ENCODE measurements around the gene MLLT6.
A peak's percentile ranks its signal among the peaks of the same experiment; 100 is the strongest.

Gene MLLT6

DNA sequence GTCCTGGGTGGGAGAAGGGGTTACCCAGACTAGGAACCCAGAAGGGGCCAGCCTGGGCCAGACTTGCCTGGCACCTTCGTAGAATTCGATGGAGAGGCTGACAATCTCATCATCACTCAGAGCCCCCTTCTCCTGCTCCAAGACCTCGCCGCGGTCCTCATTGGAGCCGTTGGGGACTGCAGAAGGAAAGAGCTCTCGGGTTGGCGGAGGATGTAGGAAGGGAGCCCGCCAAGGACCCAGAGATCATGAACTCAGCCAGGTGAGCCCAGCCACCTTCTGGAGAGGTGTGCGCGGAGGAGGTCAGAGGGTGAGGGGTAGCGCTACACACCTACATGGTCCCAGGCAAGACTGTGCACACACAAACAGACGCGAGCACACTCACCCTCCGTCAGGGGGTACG, 33.6 kb downstream of the MLLT6 start:
- 92 to 100% methylated on average over 12 to 16 of the region's 16 CpGs for WGBS, 2 experiments (ENCODE audit: insufficient coverage in 2 of 2)
- Histone ChIP-seq H3K36me3 (ENCODE audit: control insufficient read depth, insufficient read depth, low read length) (peaks cover 78% of the 10 kb centered on the region), H3K27ac (ENCODE audit: low read depth, low read length, severe bottlenecking) (no peak overlapping the region)

DNA sequence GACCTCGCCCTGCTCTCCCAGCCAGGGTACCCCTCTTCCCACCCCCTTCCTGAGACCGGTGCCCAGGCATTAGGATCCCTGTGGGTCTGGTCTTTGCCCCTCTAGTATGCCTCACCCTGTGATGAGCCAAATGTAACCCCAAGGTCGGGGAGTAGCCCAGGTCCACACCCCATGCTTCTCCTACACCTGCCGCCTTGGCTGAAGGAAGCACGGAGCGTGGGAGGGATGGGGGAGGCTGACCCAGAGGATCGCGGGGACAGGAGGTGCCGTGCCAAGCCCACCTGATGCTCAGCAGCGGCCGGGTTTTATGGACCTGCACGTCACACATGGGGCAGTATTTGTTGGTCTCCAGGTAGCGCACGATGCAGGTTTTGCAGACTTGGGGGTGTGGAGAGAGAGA, 34.2 kb downstream of the MLLT6 start:
- Histone ChIP-seq H3K9me3 (ENCODE audit: control insufficient read depth, low read length) (no peaks in the 10 kb centered on the region), H3K4me1 (ENCODE audit: control insufficient read depth, insufficient read depth, low read length, poor library complexity, severe bottlenecking) (peaks cover 4% of the 10 kb centered on the region), H3K27ac (ENCODE audit: low read depth, low read length, severe bottlenecking) (no peak overlapping the region), H3K4me3 (ENCODE audit: extremely low read depth, insufficient read depth, low read length, poor library complexity, severe bottlenecking) (no peak overlapping the region), H3K36me3 (ENCODE audit: control insufficient read depth, insufficient read depth, low read length) (peaks cover 72% of the 10 kb centered on the region)
- 97% methylated on average over 11 of the region's 14 CpGs for WGBS, 2 experiments (ENCODE audit: insufficient coverage in 2 of 2)

More for the DNA sequence above, 33.6 kb downstream of the MLLT6 start:
- no peak overlapping the region for H3K4me3 ChIP-seq (ENCODE audit: extremely low read depth, insufficient read depth, low read length, poor library complexity, severe bottlenecking)
- H3K4me1 ChIP-seq (ENCODE audit: control insufficient read depth, insufficient read depth, low read length, poor library complexity, severe bottlenecking): peaks cover 4% of the 10 kb centered on the region
- H3K9me3 ChIP-seq (ENCODE audit: control insufficient read depth, low read length): no peaks in the 10 kb centered on the region

DNA sequence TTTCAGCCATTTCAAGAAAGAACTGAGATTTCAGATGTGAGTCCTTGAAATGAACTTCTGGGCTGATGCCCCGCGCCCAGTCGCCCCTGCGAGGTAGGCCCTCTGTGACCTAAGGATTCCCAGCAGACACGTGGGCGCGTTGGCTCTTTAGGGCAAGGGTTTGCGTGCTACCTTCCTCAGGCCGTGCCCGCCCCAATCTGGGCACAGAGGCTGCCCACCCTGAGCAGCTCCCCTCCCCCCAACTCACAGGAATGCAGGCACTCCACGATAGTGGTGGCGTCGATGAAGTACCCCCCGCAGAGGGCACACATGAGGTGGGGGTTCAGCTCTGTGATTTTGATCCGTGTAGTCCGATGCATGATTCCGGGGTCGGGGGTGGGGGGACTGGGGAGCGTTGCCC, 35.0 kb downstream of the MLLT6 start:
- H3K36me3 ChIP-seq (ENCODE audit: control insufficient read depth, insufficient read depth, low read length): peaks cover 68% of the 10 kb centered on the region
- peaks cover 4% of the 10 kb centered on the region for H3K4me1 ChIP-seq (ENCODE audit: control insufficient read depth, insufficient read depth, low read length, poor library complexity, severe bottlenecking)
- no peak overlapping the region for H3K4me3 ChIP-seq (ENCODE audit: extremely low read depth, insufficient read depth, low read length, poor library complexity, severe bottlenecking)
- no peak overlapping the region for H3K27ac ChIP-seq (ENCODE audit: low read depth, low read length, severe bottlenecking)
- H3K9me3 ChIP-seq (ENCODE audit: control insufficient read depth, low read length): no peaks in the 10 kb centered on the region
- WGBS, 2 experiments (ENCODE audit: insufficient coverage in 2 of 2): 92 to 95% methylated on average over 14 to 19 of the region's 19 CpGs

DNA sequence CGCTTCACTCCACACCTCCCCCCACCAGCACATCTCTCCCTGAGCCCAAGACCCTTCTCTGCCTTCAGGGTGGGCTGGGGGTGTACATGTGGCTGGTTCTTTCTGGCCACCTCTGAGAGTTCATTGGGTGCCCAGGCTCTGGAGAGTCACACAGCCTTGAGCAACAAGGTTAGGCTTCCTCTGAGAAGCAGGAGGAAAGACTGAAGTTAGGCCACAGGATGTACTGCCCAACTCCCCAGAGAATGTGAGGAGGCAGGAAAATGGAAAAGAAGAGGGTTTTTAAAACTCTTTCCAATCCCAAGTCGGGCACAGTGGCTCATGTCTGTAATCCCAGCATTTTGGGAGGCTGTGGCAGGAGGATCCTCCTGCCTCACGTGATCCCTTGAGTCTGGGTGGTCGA, 35.7 kb downstream of the MLLT6 start:
- no peaks in the 10 kb centered on the region for H3K9me3 ChIP-seq (ENCODE audit: control insufficient read depth, low read length)
- 93 to 100% methylated on average over 2 to 3 of the region's 4 CpGs for WGBS, 2 experiments (ENCODE audit: insufficient coverage in 2 of 2)
- peaks cover 9% of the 10 kb centered on the region for H3K4me1 ChIP-seq (ENCODE audit: control insufficient read depth, insufficient read depth, low read length, poor library complexity, severe bottlenecking)
- peaks cover 66% of the 10 kb centered on the region for H3K36me3 ChIP-seq (ENCODE audit: control insufficient read depth, insufficient read depth, low read length)
- H3K4me3 ChIP-seq (ENCODE audit: extremely low read depth, insufficient read depth, low read length, poor library complexity, severe bottlenecking): no peak overlapping the region
- H3K27ac ChIP-seq (ENCODE audit: low read depth, low read length, severe bottlenecking): no peak overlapping the region

DNA sequence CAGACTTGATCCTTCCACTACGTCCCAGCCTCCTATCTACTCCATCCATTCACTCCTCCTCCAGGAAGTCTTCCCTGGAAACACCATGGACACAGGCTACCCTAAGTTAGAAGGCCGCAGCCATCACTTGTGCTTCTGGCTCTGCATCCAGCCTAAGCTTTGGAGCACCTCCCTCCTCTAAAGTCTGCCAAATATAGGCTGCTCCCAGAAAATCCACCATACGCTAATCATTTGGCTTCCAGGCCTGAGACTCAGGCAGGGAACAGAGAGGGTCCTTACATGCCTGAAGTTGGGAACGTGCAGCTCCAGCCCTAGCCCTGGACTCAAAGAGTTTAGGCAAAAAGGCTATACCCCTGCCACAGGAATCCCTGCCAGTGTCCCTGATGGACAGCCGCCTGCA, 36.4 kb downstream of the MLLT6 start:
- 98 to 100% methylated on average over 3 to 5 of the region's 5 CpGs for WGBS, 2 experiments (ENCODE audit: insufficient coverage in 2 of 2)
- Histone ChIP-seq H3K36me3 (ENCODE audit: control insufficient read depth, insufficient read depth, low read length) (peaks cover 60% of the 10 kb centered on the region), H3K4me1 (ENCODE audit: control insufficient read depth, insufficient read depth, low read length, poor library complexity, severe bottlenecking) (peaks cover 9% of the 10 kb centered on the region), H3K9me3 (ENCODE audit: control insufficient read depth, low read length) (no peaks in the 10 kb centered on the region), H3K27ac (ENCODE audit: low read depth, low read length, severe bottlenecking) (no peak overlapping the region), H3K4me3 (ENCODE audit: extremely low read depth, insufficient read depth, low read length, poor library complexity, severe bottlenecking) (no peak overlapping the region)

DNA sequence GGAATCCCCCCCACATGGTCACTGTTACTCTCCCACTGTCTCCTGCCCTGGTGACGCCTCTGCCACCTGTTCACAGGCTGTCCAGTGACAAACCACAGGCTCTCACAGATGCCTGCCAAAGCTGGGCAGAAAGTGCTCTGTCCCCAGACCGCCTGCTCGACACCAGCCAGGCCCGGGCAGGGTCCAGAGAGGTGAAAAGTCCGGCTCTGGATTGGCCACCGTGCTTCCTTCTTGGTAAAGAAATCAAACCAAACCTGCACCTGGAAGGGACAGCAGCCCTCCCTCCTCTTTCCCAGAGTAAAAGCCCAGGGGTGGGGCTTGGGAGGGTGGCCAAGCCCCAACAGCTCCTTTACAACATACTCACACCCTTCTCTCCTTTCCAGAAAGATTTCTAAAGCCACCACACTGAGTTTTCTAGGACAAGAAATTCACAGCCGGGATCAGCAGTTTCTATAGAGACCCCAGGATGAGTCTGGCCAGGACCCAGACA, 36.9 kb downstream of the MLLT6 start:
- Histone ChIP-seq H3K27ac (ENCODE audit: low read depth, low read length, severe bottlenecking) (no peak overlapping the region), H3K4me1 (ENCODE audit: control insufficient read depth, insufficient read depth, low read length, poor library complexity, severe bottlenecking) (peaks cover 9% of the 10 kb centered on the region), H3K9me3 (ENCODE audit: control insufficient read depth, low read length) (no peaks in the 10 kb centered on the region), H3K36me3 (ENCODE audit: control insufficient read depth, insufficient read depth, low read length) (peaks cover 55% of the 10 kb centered on the region), H3K4me3 (ENCODE audit: extremely low read depth, insufficient read depth, low read length, poor library complexity, severe bottlenecking) (no peak overlapping the region)
- WGBS, 2 experiments (ENCODE audit: insufficient coverage in 2 of 2): 91 to 96% methylated on average over 5 to 6 of the region's 7 CpGs

DNA sequence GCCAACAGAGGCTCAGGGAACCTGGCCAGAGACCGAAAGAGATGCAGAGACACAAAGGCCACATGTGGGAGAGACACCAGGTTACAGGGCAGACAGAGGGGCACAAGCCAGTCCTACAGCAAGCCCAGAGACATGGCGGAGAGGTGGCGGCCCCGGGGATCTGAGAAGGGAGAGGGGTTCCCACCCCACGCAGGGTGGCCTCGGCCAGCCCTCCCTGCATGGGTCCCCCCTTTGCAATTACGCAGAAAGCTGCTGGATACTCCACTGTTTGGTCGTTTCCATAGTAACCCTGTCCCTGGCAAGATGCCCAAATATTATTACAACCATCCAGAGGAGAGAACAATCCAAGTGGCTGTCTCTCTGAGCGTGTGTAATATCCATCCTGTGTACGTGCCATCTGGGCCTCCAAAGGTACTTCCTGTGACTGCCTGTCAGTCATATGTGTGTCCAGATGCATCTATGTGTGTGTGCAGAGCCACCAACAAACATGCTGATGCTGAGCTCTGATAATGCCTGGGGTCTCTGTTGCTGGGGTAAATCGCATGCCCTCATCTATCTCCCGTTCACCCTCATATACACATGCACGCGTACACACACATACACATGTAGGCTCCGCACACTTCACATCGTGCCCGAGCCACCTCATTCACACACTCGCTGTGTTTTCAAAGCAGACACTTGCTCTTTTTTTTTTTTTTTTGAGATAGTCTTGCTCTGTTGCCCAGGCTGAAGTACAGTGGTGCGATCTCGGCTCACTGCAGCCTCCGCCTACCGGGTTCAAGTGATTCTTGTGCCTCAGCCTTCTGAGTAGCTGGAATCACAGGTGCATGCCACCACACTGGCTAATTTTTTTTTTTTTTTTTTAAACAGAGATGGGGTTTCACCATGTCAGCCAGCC, 37.6 kb downstream of the MLLT6 start:
- H3K27ac ChIP-seq (ENCODE audit: low read depth, low read length, severe bottlenecking): no peak overlapping the region
- H3K4me1 ChIP-seq (ENCODE audit: control insufficient read depth, insufficient read depth, low read length, poor library complexity, severe bottlenecking): peaks cover 9% of the 10 kb centered on the region
- WGBS, 2 experiments (ENCODE audit: insufficient coverage in 2 of 2): 87 to 95% methylated on average over 12 to 18 of the region's 22 CpGs
- no peaks in the 10 kb centered on the region for H3K9me3 ChIP-seq (ENCODE audit: control insufficient read depth, low read length)
- no peak overlapping the region for H3K4me3 ChIP-seq (ENCODE audit: extremely low read depth, insufficient read depth, low read length, poor library complexity, severe bottlenecking)
- H3K36me3 ChIP-seq (ENCODE audit: control insufficient read depth, insufficient read depth, low read length): peaks cover 48% of the 10 kb centered on the region

DNA sequence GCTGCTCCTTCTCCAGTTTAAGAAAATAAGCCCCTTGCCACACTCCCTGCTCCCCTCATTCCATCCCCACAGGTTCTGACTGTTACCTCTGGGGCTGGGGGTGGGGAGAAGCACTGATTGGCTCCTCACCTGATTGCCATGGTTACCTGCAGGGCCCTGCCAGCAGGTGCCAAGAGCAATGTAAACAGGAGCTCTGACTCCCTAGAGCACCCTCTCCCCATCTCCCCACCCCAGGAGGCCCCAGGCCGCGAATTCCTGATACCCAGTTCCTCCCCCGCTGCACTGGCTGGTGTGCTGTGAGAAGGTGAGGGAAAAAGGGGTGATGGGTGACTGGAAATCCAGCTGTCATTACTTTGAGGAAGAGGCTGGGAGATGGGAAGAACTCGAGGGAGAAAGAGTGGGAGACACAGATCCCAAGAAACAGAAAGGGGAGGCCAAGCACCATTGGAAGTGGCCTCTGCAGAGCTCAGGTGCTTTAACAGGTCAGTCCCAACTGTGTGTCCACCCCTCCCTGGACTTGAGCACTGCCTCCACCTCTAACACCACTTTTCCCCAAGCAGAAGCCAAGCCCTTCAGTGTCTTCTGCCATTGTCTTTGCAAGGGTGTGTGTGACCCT, 38.6 kb downstream of the MLLT6 start:
- Histone ChIP-seq H3K9me3 (ENCODE audit: control insufficient read depth, low read length) (no peaks in the 10 kb centered on the region), H3K36me3 (ENCODE audit: control insufficient read depth, insufficient read depth, low read length) (peaks cover 38% of the 10 kb centered on the region), H3K27ac (ENCODE audit: low read depth, low read length, severe bottlenecking) (no peak overlapping the region), H3K4me1 (ENCODE audit: control insufficient read depth, insufficient read depth, low read length, poor library complexity, severe bottlenecking) (peaks cover 9% of the 10 kb centered on the region), H3K4me3 (ENCODE audit: extremely low read depth, insufficient read depth, low read length, poor library complexity, severe bottlenecking) (no peak overlapping the region)
- 78 to 89% methylated on average over 1 to 2 of the region's 4 CpGs for WGBS, 2 experiments (ENCODE audit: insufficient coverage in 2 of 2)

DNA sequence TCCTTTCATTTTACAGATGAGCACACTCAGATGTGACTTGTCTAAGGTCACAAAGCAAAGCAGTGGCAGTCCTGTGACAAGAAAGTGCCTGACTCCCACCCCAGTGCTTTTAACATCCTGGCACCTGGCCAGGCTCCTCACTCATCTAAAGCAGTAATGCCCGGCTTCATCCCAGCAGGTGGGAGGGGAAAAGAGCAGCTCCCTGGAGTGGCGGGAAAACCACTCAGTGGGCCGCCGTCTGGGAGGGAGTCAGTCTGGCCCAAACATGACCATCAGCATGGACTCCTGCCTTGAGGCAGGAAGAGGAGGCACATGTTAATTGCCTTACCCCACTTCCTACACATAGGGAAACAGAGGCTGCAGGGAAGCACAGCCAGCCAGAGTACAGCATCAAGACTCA, 40.5 kb downstream of the MLLT6 start:
- WGBS, 2 experiments (ENCODE audit: insufficient coverage in 2 of 2): 33 to 83% methylated on average over 1 to 2 of the region's 4 CpGs
- peaks cover 9% of the 10 kb centered on the region for H3K4me1 ChIP-seq (ENCODE audit: control insufficient read depth, insufficient read depth, low read length, poor library complexity, severe bottlenecking)
- peaks cover 23% of the 10 kb centered on the region for H3K36me3 ChIP-seq (ENCODE audit: control insufficient read depth, insufficient read depth, low read length)
- H3K4me3 ChIP-seq (ENCODE audit: extremely low read depth, insufficient read depth, low read length, poor library complexity, severe bottlenecking): no peak overlapping the region
- H3K9me3 ChIP-seq (ENCODE audit: control insufficient read depth, low read length): no peaks in the 10 kb centered on the region
- H3K27ac ChIP-seq (ENCODE audit: low read depth, low read length, severe bottlenecking): no peak overlapping the region

DNA sequence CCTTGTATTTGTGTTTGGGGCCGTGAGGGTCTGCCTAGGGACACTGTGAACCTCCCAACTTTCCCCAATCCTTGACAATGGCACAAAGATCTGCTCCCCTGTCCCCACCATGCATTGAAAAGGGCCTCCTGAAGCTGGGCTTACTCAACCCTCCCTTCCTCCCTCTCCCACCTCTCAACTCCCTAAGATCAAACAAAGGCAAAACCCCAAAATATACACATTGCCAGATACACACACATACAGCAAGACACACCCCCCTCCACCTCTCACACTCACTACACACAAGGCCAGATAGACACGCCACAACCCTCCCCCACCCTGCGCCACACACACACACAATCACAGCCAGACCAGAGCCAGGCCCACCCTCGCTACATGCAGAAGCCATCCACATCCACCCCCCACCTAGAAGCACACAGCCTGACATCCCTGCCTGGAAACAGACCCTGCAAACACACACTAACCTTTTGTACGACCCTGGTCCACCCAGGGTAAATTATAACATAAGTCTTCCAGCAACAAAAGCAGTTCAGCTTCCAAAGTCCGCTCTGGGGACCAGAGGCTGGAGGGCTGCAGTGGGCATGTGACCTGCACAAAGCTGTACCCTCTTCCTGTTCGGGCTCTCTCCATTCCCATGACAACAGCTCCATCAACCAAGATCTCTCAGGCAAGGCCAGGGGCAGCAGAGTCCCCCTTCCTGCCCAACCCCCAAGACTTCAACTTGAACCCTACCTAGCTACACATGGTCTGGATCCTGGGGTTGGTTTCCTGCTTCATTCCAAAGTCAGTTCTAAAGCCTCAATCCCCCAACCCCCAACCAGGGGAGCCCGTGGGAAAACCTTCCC, 41.2 kb downstream of the MLLT6 start:
- Histone ChIP-seq H3K27ac (ENCODE audit: low read depth, low read length, severe bottlenecking) (no peak overlapping the region), H3K4me3 (ENCODE audit: extremely low read depth, insufficient read depth, low read length, poor library complexity, severe bottlenecking) (peak overlapping the region; percentile 93), H3K36me3 (ENCODE audit: control insufficient read depth, insufficient read depth, low read length) (peaks cover 17% of the 10 kb centered on the region), H3K4me1 (ENCODE audit: control insufficient read depth, insufficient read depth, low read length, poor library complexity, severe bottlenecking) (peaks cover 9% of the 10 kb centered on the region), H3K9me3 (ENCODE audit: control insufficient read depth, low read length) (no peaks in the 10 kb centered on the region)
- 37 to 67% methylated on average over 4 to 6 of the region's 8 CpGs for WGBS, 2 experiments (ENCODE audit: insufficient coverage in 2 of 2)

Data from mesodermal cell (in vitro differentiated cells).